Measurements from ENCODE around the gene CHSY3.

CHSY3 gene

DNA sequence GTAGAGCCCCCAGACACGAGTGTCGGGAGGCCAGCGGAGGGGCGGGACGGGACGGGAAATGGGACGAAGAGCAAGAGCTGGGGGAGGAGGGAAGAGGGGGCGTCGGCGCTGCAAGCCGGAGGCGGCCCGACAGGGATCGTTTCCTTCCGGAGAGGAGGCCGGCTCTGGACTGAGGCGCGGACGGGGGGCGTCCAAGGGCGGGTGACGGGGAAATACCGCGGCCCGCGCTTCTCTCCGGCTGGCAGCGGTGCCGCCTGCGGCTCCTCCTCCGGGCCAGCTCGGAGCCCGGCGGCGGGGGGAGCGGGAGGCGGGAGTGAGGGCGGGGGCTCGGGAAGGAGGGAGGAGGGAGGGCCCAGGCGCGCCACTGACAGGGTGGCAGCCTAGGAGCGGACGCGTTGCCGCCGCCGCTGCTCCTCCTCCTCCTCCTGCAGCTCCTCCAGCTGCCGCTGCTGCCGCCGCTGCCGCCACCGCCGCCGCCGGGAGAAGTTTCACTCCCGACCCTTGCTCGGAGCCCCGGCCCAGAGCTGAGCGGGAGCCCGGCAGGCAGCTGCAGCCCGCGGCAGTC is at the start of gene CHSY3:
Gene CHSY3, plus strand, starts transcription at position 364 of the 565 bp plus-strand sequence.
- DNase-seq (ENCODE audit: low read depth, low spot score), result peak; percentile 50

DNA sequence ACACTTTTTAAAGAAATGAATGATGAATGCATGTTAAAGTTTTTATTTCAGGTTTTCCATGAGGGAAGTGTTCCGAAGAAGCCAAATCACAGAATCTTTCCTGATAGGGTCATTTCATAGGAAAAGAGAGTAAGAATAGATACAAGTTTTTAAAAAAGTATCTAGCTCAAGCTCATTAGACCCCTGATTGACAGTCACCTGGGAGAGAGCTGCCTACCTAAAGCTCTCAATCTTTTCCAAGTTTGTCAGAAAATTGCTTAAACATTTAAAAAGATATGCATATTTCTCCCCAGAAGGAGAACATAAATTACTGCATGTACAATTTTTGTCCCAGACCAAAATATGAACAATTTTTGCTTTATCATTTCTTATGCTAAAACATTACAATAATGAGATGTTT is 47.9 kb upstream of the CHSY3 start:
- DNase-seq (ENCODE audit: low read depth, low spot score), result no peak

DNA sequence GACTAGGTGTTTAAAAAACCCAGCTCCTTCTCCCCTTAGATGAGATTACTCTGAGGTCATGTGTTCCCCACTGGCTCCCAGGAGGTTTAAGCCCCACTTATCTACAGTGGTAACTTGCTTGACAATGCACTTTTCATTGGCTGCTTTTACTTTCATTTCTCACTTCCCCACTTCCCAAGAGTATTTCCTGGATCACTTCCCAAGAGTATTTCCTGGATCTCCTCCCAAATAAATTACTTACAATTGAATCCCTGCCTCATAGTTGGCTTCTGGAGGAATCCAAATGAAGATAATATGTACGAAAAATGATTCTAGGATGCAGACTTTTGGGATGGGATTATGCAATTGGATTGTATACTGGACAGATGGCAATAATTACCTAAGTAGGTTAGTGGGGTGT is 47.1 kb upstream of the CHSY3 start:
- no peak for DNase-seq (ENCODE audit: low read depth, low spot score)

DNA sequence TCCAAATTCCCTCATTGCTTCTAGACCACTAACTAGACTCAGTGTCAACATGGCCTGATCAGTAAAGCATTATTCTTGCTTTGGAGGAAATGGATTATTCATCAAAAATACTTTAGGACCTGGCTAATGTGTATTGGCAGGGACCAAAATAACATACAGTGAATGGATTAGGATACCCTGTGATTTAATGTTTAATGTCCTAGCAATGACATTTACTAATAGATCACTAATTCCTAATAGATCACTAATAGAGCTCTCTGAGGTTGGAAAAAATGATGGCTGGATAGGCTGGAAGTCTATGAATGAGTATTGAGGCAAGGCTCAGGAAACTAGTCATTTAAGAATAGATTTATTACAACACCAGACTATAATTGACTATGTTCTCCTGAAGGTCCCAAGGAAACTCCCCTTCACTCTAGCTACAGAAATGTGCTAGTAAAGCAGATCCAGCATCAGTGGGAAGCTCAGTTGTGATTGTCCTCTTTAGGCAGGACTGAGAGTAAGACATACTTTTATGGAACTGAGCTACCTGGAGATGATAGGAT is 46.1 kb upstream of the CHSY3 start:
- DNase-seq (ENCODE audit: low read depth, low spot score), result no peak

DNA sequence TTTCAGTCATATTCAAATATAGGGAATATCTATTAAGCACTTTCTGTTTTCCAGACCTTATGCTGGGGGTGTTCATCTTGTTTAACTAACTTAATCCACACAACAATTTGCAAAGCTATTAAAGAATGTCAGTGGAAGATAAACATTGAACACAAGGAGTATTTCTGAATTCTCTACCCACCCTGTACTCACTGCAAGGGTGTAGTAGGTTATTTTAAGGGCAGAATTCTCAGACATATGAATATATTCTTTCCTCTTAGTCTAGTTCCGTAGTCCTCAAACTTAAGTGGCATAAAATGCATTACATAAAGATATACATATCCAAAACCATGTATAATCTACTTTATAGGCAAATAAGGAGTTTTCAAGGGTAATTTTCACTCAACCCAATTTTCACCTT is 19.9 kb upstream of the CHSY3 start:
- no peak for DNase-seq (ENCODE audit: low read depth, low spot score)

DNA sequence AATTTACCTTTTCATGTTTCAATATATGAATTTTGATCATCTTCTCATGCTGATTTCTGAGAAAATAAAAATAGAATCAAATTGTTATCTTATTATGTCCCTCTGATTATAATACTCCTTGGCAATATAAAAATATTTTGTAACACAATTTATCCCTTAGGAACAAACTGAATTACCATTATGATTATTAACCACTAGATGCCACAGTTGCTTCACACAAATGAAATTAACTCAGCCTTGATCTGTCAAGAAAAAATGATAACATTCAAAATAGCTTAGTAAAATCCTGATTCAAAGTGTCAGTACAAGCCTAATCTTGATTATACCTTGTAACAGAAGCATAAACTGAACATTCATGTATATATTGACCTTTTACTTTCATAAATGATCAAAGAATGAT is 4.8 kb upstream of the CHSY3 start:
- no peak for DNase-seq (ENCODE audit: low read depth, low spot score)

DNA sequence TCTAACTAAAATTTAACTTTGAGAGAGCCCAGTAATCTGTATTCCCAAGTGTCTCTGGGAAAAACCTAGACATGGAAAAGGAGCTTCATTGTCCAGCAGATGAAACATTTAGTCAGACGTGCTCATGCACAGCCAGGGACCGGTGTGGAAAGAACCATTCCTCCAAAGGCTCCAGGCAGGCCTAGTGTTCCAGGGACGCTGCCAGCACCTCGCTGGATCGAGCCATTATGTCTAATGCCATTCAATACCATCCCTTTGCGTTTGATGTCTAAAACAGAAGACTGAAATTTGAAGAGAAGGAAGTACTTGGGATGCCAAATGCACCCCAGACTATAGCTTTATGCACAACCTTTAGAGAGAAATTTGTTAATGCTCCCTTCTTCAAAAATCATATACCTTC is 1.4 kb upstream of the CHSY3 start:
- DNase-seq (ENCODE audit: low read depth, low spot score), result no peak

DNA sequence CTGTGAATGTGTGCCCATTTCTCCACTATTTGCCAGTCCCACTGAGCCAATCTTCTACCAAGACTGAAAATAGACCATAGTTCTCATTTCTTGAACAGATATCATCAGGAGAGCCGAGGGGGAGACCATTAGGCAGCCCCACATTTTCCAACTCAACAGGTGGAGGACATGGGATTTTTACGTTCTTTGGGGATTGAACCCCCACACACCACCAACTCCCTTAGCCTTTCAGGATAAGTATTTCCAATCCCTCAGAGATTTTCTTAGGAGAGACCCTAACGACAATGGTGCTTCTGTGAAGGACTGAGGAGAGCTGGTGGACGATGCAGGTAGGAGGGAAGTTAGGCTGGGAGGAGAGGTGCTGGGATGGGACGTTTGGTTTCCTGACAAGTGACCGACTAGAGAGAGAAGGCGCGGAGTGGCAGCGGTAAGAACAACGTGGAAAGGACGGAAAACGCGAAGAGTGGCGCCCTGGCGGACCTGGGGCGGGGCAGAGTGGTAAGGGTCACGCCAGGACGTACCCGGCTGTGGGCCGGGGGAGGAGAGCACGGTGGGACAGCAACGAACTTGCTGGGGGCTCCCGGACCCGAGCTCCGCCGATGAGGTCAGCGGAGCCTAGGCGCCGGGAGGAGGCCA is 681 bp upstream of the CHSY3 start:
- DNase-seq (ENCODE audit: low read depth, low spot score), result no peak

DNA sequence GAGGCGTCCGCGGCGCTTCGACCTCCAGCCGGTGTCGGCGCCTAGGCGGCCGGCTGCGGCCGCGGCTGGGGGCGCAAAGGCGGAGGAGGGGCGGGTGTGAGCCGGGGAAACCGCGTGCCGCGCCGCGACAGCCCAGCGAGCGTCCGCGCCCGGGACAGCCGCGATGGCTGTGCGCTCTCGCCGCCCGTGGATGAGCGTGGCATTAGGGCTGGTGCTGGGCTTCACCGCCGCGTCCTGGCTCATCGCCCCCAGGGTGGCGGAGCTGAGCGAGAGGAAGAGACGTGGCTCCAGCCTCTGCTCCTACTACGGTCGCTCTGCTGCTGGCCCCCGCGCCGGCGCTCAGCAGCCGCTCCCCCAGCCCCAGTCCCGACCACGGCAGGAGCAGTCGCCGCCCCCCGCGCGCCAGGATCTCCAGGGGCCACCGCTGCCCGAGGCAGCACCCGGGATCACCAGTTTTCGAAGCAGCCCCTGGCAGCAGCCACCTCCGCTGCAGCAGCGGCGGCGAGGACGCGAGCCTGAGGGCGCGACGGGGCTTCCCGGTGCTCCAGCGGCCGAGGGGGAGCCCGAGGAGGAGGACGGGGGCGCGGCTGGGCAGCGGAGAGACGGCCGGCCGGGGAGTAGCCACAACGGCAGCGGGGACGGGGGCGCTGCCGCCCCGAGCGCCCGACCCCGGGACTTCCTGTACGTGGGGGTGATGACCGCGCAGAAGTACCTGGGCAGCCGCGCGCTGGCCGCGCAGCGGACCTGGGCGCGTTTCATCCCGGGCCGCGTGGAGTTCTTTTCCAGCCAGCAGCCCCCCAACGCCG is 605 bp downstream of the CHSY3 start:
- no peak for DNase-seq (ENCODE audit: low read depth, low spot score)

DNA sequence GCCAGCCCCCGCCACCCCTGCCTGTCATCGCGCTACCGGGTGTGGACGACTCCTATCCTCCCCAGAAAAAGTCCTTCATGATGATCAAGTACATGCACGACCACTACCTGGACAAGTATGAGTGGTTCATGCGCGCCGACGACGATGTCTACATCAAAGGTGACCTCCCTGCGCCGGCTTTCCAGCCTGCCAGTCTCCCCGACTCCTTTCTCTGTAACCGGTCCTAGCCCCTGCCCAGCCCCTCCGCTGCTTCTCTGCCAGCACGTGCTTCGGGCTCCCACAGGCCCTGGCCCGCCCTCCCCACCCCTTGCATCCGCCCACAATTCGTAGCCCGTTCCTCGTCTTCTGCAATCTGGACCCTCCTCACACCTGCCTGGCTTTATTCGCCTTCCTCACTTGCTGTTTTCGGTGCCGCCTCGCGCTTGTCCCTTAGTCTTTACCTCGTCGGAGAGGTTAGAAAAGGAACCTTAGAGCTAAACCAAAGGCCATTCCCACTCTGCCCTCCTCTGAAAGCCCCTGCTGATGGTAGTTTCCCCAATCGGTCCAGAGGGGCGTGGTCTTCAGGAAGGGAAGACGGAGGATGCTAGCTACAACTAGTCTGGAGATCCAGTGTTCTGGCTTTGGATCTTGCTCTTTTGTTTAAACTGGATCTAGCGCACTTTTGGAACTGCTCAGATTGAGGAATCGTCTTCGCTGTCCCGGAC is 1.4 kb downstream of the CHSY3 start:
- DNase-seq (ENCODE audit: low read depth, low spot score), result no peak

DNA sequence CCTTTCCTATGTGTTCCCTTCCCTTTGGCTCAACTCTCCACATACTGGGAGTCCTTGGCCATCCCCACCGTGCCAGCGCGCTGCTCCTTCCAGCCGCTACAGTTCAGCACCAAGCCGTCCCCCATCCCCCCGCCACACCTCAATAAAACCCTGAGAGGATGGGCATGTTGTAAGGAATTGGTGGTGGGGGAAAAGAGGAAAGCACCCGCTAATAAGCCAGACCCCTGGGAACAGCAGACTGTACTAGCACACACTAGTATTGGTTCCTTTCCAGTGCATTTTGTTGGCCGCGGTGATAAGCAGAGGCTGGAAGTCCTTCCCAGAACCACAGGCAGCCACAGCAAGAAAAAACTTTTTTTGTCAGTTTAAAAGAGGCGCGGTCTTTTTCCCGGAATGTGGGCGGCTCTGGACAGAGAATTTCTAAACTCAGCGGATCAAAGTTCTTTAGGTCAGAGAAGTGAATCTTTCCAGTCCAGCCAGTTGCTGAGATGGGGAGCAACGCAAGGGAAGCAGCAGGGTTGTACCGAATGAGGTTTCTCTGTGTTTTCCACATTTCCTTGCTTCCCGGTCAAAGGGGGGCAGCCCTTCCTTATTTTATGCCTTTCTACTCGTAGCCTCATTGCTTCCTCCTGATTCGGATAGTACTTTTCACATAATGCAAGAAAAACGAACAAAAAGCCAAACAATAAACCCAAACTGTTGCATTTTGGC is 2.1 kb downstream of the CHSY3 start:
- DNase-seq (ENCODE audit: low read depth, low spot score), result peak; percentile 37

DNA sequence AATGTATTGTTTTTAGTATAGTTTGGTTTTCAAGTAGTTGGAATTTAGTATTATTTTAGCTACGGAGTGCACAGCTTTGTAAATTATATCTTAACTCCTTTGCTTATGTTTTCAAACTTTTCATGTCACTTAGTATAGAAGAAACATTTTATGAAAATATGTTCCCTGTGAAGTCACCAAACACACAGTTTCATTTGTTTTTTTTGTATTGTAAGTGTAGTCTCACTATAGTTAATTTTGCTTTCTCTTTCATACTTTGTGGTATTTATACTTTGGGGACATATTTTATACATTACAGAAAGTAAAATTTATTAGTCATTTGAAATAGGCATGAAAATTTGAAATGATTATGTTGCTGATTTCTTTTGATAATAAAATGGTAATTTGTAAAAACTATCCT is 5.0 kb downstream of the CHSY3 start:
- DNase-seq (ENCODE audit: low read depth, low spot score), result no peak

DNA sequence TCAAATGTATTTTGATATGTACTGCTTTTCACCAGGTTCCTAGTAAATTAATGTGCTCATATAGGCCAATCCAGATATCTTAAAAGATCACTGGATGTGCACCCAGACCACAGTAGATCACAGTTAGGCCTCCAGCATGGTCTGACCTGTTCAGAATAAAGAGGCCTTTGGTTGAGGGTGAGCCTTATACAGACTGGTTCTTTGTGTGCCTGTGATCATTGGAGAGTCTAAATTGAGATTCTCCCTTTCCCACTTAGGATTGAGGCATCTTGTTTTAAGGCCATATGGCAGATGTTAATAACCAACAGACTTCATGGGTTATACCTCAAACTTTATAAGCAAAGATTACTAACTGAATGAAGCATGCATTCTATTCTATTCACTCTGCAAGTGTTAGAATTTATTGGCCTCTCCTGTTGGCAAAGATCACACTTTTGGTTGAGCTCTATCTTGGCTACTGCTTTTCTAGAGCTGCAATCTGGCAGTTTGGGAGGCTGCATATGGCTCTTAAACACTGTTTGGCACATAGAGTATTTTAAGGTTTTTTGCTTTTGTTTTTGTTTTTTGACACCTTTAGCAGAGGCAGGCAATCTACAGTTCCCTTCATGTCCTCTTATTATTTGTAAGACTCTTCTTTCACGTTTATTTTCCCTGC is 8.5 kb downstream of the CHSY3 start:
- no peak for DNase-seq (ENCODE audit: low read depth, low spot score)

DNA sequence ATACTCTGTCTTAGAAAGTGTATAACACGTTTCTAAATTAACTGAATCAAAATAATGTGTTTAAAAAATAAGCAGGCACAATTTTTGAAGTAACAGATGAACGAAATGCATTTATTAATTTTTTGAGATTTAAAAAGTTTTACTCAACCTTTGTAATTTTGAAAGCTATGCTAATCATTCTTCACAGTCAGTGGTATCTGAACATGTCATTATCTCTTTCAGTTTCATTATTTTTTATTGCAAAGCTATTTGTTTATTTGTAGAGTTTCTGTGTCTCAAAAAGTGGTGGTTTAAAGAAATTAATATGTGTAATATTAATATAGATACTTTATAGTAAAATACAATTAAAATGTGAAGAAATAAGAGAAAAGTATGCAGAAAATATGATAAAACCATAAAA is 11.2 kb downstream of the CHSY3 start:
- DNase-seq (ENCODE audit: low read depth, low spot score), result no peak

DNA sequence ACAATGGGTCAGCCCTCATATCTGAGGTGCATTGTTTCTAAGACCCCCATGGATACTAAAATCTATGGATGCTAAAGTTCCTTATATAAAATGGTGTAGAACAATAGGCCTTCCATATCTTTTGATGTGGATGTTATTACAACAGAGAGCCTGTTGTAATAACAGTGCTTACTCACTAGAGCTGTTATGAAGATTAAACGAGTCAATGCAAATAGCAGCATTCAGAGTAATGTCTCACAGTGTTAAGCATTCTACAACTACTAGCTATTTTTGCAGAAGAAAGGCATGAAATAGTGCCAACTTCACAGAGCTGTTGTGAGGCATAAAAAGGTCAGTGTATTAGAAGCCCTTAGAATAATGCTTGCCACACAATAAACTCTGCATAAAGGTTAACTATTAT is 13.0 kb downstream of the CHSY3 start:
- no peak for DNase-seq (ENCODE audit: low read depth, low spot score)

DNA sequence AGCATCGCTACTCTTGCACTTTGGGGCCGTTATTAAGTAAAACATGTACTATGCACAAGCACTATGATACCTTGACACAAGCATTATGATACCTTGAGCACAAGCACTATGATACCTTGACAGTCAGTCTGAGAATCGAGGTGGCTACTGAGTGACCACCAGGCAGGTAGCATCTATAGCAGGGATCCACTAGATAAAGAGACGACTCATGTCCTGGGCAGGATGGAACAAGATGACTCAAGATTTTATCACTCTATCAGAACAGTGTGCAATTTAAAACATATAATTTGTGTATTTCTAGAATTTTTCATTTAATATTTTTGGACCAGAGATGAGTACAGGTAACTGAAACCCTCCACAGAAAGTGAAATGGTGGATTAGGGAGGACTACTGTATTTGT is 16.9 kb downstream of the CHSY3 start:
- DNase-seq (ENCODE audit: low read depth, low spot score), result no peak

DNA sequence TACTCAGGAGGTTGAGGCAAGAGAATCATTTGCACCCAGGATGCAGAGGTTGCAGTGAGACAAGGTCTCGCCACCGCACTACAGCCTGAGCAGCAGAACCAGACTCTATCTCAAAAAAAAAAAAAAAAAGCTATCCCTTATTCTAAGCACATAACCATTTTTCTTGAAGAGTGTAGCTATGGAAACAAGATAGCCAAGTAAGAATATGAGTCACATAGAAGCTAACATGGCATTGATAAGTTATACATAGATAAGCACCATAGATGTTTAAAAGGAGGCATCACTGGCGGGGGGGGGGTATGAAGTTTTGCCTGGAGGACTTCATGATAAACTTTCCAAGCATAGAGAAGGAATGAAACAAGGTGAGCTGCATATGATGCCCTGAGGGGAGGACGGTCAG is 26.0 kb downstream of the CHSY3 start:
- DNase-seq (ENCODE audit: low read depth, low spot score), result no peak

DNA sequence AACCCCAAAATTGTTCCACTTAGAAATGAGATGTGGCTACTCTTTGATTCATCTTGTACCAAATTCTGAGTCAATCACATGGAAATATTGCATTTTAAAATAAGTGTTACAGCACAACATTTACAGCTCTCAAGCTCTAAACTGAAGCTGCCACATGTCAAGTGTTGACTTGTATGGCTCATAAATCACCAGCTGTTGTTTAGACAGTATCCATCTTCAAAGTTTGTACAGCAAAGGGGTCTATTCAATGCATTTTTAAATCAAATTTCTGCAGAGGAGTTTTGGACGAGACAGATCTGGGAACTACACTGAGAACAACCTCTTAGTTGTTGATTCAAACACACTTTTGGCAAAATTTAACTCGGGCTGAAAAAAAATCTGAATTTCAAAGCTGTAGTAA is 31.4 kb downstream of the CHSY3 start:
- no peak for DNase-seq (ENCODE audit: low read depth, low spot score)

DNA sequence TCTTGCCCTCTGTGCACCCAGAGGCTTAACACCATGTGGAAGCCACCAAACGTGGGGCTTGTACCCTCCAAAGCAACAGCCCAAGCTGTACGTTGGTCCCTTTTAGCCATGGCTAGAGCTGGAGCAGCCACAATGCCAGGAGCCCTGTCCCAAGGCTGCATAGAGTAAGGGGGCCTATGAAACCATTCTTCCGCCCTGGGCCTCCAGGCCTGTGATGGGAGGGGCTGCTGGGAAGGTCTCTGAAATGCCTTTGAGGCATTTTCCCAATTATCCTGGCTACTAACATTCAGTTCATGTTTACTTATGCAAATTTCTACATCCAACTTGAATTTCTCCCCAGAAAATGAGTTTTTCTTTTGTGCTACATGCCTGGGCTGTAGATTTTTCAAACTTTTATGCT is 33.8 kb downstream of the CHSY3 start:
- no peak for DNase-seq (ENCODE audit: low read depth, low spot score)

DNA sequence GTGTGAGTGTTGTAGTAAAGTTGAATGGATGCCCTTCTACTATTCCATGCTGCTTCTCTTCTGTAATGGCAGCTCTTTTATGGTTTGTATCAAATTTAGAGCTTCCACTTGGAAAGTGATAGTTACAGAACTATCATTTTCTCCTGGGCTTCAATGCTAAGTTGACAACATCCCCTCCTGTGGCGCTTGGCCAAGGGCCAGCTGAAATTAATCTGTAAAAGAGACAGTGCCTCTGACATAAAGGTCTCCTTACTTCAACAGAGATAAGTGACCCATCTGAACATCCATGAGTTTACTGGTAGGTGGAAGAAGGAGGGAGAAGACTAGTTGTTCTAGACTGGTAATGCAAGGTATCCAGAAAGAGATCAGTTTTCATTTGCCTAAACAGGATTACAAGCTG is 39.7 kb downstream of the CHSY3 start:
- no peak for DNase-seq (ENCODE audit: low read depth, low spot score)

DNA sequence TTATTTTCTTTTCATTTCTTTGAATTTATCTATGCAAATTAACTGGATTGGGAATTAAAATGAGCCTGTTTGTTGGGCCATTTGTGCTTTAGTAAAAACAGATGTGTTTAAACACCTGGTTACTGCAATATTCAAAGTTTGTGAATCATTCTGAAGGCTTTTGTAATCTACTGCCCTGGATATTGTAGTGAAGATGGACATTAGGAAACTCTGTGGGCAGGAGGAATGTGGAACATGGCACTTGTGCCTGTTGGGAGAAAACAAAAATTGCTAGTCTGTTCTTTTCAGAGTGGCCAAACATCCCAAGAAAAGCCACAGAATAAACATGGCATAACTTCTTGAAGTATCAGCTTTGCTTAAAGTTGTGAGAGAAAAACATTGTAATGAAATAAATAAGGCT is 40.8 kb downstream of the CHSY3 start:
- DNase-seq (ENCODE audit: low read depth, low spot score), result peak; percentile 47
